ENCODE measurements around the gene MAPK8IP3.
"Not testable (repeated sequence)": the region's sequence is repeated elsewhere in the genome, so short reads cannot be mapped to it uniquely, and the experiment has no call there.

Gene MAPK8IP3

DNA sequence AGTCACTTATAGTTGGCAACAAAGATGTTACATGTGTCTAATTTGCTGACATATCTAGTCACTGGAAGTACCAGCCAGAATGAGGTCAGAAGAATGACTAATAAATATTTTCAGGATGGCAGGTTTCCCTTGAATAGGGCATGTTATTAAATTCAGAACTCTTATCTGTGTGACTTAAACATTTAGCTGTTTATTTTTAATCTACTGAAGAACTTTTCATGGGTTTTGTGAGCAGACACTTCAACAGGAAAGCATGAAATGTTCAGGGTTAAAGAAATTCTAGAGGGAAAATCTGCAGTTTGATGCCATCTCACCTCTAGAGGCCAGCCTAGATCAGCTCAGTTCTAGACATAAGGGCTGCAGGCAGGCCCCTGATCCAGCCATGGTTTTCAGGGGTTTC lies 14.7 kb upstream of the MAPK8IP3 start:
- Mint-ChIP-seq H3K9me3 (no peaks in the 10 kb centered on the region), H3K4me1 (ENCODE audit: low read depth) (peaks cover 12% of the 10 kb centered on the region), H3K27ac (no peak overlapping the region), H3K4me3 (no peak overlapping the region), H3K36me3 (ENCODE audit: low read depth) (peaks cover 71% of the 10 kb centered on the region), H3K27me3 (no peaks in the 10 kb centered on the region)

DNA sequence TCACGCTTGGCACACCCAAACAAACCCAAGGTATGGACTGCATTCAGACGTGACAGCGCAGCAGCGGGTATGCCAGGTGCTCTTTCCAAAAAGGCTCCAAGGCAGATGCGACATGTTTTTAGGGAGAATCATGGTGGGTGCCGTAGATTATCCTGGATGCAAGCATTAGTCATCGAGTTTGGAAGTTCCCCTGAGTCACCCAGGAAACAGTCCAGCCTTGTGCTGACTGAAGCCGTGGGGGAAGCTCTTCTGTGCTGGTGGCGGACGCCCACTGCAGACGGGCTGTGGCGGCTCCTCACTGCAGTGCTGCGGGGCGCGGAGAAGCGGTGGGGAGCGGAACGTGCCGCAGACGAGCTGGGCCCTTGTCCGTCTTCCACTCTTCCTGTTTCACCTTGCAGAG lies 14.0 kb upstream of the MAPK8IP3 start:
- no peak overlapping the region for H3K4me3 Mint-ChIP-seq
- H3K36me3 Mint-ChIP-seq (ENCODE audit: low read depth), result peaks cover 75% of the 10 kb centered on the region
- no peak overlapping the region for H3K27ac Mint-ChIP-seq
- no peaks in the 10 kb centered on the region for H3K27me3 Mint-ChIP-seq
- H3K9me3 Mint-ChIP-seq, result no peaks in the 10 kb centered on the region
- peaks cover 12% of the 10 kb centered on the region for H3K4me1 Mint-ChIP-seq (ENCODE audit: low read depth)

DNA sequence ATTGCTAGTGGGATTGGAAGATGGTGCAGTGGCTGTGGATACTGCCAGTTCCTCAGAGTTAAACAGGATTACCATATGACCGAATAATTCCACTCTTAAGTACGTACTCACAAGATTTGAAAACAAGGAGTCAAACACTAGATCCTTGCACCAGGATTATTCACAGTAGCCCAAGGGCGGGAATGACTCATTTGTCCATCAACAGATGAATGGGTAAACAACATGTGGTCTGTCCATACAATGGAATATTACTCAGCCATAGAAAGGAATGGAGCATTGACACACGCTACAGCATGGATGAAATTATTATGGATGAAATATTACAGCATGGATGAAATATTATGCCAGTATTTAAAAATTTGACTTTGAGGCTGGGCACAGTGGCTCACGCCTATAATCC lies 9.1 kb upstream of the MAPK8IP3 start:
- Mint-ChIP-seq H3K9me3 (no peaks in the 10 kb centered on the region), H3K27ac (no peak overlapping the region), H3K4me3 (no peak overlapping the region), H3K36me3 (ENCODE audit: low read depth) (peaks cover 74% of the 10 kb centered on the region), H3K4me1 (ENCODE audit: low read depth) (no peaks in the 10 kb centered on the region), H3K27me3 (no peaks in the 10 kb centered on the region)

DNA sequence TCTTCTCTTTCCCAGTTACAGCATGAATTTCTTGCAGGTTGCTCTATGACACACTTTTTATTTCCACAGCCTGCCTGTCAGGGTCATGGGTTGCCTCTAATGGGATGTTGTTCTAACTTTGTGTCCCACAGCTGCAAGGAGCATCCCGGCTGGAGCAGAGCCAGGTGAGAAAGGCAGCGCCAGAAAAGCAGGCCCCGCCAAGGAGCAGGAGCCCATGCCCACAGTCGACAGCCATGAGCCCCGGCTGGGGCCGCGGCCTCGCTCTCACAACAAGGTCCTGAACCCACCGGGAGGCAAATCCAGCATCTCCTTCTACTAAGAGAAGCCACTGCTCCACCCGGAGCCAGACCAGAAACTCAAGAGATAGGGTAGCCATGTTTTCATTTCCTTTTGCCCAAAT lies 7.3 kb upstream of the MAPK8IP3 start:
- Mint-ChIP-seq H3K27ac (no peak overlapping the region), H3K4me1 (ENCODE audit: low read depth) (no peaks in the 10 kb centered on the region), H3K9me3 (no peaks in the 10 kb centered on the region), H3K27me3 (no peaks in the 10 kb centered on the region), H3K36me3 (ENCODE audit: low read depth) (peaks cover 71% of the 10 kb centered on the region), H3K4me3 (no peak overlapping the region)

DNA sequence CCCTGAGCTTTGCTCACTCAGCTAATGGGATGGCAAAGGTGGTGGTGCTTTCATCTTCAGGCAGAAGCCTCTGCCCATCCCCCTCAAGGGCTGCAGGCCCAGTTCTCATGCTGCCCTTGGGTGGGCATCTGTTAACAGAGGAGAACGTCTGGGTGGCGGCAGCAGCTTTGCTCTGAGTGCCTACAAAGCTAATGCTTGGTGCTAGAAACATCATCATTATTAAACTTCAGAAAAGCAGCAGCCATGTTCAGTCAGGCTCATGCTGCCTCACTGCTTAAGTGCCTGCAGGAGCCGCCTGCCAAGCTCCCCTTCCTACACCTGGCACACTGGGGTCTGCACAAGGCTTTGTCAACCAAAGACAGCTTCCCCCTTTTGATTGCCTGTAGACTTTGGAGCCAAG lies 5.7 kb upstream of the MAPK8IP3 start:
- no peak overlapping the region for H3K27ac Mint-ChIP-seq
- H3K4me1 Mint-ChIP-seq (ENCODE audit: low read depth), result peaks cover 11% of the 10 kb centered on the region
- no peaks in the 10 kb centered on the region for H3K27me3 Mint-ChIP-seq
- H3K36me3 Mint-ChIP-seq (ENCODE audit: low read depth), result peaks cover 60% of the 10 kb centered on the region
- H3K9me3 Mint-ChIP-seq, result no peaks in the 10 kb centered on the region
- no peak overlapping the region for H3K4me3 Mint-ChIP-seq

DNA sequence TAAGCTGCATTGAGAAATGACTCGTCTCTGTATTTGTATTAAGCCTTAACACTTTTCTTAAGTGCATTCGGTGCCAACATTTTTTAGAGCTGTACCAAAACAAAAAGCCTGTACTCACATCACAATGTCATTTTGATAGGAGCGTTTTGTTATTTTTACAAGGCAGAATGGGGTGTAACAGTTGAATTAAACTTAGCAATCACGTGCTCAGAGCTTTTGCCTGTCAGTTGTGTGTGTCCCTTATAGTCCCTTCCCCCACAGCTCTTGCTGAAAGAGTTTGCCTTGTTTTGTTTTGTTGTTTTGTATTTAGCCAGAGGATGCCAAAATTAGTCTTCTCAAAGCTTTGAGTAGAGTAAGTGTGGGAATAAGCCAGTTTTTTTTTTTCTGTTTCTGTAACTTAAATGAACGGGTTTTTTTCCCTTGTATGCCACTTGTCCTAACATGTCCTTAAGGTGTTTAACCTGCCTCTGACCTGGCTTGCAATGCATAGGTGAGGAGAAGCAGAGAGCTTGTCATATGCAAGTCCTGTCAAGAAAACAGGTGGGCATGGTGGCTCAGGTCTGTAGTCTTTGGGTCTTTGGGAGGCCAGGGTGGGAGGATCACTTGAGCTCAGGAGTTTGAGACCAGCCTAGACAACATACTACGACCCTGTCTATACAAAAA lies 4.6 kb upstream of the MAPK8IP3 start:
- H3K36me3 Mint-ChIP-seq (ENCODE audit: low read depth), result peaks cover 59% of the 10 kb centered on the region

DNA sequence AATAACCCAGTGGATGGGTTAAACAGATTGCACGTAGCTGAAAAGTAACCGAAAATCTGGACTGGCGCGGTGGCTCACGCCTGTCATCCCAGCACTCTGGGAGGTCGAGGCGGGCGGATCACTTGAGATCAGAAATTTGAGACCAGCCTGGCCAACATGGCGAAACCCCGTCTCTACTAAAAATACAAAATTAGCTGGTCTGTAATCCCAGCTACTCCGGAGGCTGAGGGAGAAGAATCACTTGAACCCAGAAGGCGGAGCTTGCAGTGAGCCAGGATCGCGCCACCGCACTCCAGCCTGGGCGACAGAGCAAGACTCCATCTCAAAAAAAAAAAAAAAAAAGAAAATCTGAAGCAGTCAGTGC lies 689 bp upstream of the MAPK8IP3 start:
- Mint-ChIP-seq H3K27ac (peak overlapping the region; percentile 98), H3K36me3 (ENCODE audit: low read depth) (peaks cover 25% of the 10 kb centered on the region), H3K4me1 (ENCODE audit: low read depth) (peaks cover 40% of the 10 kb centered on the region), H3K4me3 (peak overlapping the region; percentile 100)
- not testable (repeated sequence) for H3K27me3 Mint-ChIP-seq, H3K9me3 Mint-ChIP-seq

More for the DNA sequence above, 4.6 kb upstream of the MAPK8IP3 start:
- H3K4me1 Mint-ChIP-seq (ENCODE audit: low read depth), result peaks cover 15% of the 10 kb centered on the region
- no peak overlapping the region for H3K4me3 Mint-ChIP-seq
- H3K27me3 Mint-ChIP-seq, result no peaks in the 10 kb centered on the region
- peak overlapping the region; percentile 5 for H3K27ac Mint-ChIP-seq
- H3K9me3 Mint-ChIP-seq, result no peaks in the 10 kb centered on the region

DNA sequence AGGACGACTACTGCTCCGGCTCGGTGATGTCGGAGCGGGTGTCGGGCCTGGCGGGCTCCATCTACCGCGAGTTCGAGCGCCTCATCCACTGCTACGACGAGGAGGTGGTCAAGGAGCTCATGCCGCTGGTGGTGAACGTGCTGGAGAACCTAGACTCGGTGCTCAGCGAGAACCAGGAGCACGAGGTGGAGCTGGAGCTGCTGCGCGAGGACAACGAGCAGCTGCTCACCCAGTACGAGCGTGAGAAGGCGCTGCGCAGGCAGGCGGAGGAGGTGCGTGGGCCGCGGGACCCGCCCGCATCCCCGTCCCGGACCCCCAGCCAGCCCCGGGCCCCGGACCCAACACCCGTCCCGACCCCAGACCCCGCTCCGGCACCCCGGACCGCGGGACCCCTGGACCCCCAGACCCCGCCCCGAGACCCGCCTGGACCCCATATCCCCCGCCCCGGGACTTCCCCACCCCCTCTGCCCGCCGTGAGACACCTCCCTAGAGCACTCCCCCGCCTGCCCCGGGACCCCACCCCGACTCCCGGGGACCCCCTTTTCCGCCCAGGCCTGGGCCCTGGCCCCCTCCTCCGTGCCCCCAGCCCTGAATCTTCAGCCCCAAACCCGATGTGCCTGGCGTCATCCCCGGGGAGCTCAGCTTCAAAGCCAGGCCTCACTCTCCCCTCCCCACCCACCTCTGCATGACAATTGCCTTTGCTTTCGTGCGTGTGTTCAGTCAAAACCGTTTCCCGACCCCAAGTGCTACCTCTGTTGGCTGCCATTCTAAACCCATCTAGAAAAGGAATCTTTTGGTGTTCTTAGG lies 594 bp downstream of the MAPK8IP3 start:
- Mint-ChIP-seq H3K36me3 (ENCODE audit: low read depth) (peaks cover 17% of the 10 kb centered on the region), H3K9me3 (no peaks in the 10 kb centered on the region), H3K27ac (peak overlapping the region; percentile 88), H3K27me3 (no peaks in the 10 kb centered on the region), H3K4me1 (ENCODE audit: low read depth) (peaks cover 40% of the 10 kb centered on the region), H3K4me3 (peak overlapping the region; percentile 100)

DNA sequence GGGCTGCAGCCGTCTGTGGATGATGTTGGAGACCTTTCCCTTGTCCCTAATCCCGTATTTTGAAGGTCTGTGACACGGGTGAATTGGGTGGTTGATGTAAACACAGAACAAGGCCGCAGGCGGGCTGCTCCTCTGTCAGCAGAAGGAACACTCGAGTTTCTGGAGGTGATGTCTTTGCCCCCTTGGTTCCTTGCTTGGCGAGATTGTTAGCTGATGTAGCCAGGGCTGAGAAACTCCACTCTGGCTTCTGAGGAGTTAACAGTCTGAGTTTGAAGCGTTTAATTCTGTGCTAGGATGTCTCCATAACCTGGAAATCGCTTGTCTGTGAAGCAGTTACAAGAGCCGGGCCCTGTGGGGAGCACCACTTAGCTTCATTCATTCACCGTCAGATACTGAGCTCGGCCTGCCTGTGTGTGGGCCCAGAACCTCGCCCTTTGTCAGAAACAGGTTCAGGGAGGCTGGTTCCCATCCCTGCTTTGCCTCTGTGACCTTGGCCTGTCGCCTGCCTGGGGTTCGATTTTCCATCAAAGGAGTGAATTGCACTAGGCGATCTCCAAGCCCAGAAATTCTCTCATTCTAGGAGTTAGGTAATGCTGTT lies 1.3 kb downstream of the MAPK8IP3 start:
- no peaks in the 10 kb centered on the region for H3K27me3 Mint-ChIP-seq
- H3K9me3 Mint-ChIP-seq, result no peaks in the 10 kb centered on the region
- H3K4me3 Mint-ChIP-seq, result peak overlapping the region; percentile 90
- H3K36me3 Mint-ChIP-seq (ENCODE audit: low read depth), result peaks cover 10% of the 10 kb centered on the region
- peaks cover 40% of the 10 kb centered on the region for H3K4me1 Mint-ChIP-seq (ENCODE audit: low read depth)
- H3K27ac Mint-ChIP-seq, result peak overlapping the region; percentile 88

DNA sequence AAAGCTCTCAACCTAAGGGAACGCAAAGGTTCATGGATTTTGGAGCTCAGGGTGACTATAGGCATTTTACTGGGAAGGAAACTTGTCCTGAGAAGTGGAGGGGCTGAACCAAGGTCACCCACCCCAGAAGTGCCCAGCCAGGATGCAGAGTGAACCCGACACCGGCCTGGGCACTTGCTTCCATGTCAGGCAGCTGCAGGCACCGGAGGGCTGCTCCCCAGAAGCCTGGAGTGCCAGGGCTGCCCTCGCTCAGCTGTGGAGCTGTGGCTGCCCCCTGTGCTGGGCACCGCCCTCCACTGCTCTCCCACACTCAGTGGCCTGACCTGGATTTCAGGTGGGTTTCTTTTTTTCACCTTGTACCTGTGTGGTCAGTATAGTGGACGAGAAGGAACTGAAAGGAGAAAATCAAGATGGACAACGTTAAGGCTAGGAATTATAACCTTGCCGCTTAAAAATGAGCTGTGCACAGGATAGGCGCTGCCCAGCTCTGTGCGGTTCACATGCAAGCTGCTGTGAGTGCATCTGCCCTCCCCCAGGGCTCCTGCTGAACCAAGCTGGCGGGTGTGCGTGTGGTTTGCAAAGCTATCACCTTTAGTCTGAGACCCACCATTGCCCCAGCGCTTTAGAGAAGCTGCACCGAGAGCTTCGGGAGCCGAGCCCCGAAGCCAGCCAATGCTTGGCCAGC lies 2.2 kb downstream of the MAPK8IP3 start:
- Mint-ChIP-seq H3K36me3 (ENCODE audit: low read depth) (peaks cover 3% of the 10 kb centered on the region), H3K9me3 (no peaks in the 10 kb centered on the region), H3K4me3 (peak overlapping the region; percentile 90), H3K27ac (peak overlapping the region; percentile 88), H3K4me1 (ENCODE audit: low read depth) (peaks cover 46% of the 10 kb centered on the region), H3K27me3 (no peaks in the 10 kb centered on the region)

DNA sequence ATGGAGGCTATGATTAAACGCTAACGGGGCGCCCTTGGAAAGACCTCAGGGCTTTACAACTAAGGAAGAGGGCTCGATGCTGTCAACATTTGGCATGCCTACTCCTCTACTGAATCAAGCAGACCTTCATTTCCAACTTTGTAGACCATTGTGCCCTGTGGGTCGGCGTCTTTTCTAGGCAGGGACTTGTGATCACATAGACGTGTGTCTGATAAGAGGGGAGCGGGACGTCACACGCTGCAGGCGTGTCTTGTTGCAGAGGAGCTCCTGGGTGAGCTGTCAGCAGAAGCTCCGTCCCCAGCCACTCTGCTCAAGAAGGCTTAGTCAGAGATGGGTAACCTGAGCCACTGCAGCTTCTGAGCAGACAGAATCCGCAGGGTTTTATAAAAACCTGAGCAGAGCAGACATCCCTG lies 2.8 kb downstream of the MAPK8IP3 start:
- Mint-ChIP-seq H3K27me3 (no peaks in the 10 kb centered on the region), H3K9me3 (no peaks in the 10 kb centered on the region), H3K36me3 (ENCODE audit: low read depth) (no peaks in the 10 kb centered on the region), H3K4me3 (peak overlapping the region; percentile 19), H3K27ac (no peak overlapping the region), H3K4me1 (ENCODE audit: low read depth) (peaks cover 51% of the 10 kb centered on the region)

DNA sequence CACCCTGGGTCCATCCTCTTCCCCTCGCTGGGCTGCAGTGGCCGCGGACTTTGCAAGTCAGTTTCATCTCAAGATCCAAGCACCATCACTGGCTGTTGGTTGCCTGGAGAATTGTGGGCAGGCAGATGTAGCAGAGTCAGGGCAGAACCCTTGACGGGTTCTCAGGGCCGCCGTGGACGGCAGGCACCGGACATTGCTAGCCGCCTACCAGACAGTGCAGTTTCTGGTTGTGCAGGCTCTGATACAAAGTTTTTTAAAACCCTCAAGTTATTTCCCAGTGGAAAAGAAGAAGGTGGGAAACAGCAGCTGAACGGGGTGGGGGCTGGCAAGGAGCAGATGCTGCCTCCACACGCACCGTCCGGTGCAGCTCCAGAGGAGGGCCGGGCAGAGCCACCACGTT lies 3.4 kb downstream of the MAPK8IP3 start:
- Mint-ChIP-seq H3K9me3 (no peaks in the 10 kb centered on the region), H3K4me1 (ENCODE audit: low read depth) (peaks cover 53% of the 10 kb centered on the region), H3K36me3 (ENCODE audit: low read depth) (no peaks in the 10 kb centered on the region), H3K27me3 (no peaks in the 10 kb centered on the region), H3K4me3 (no peak overlapping the region), H3K27ac (peak overlapping the region; percentile 26)

DNA sequence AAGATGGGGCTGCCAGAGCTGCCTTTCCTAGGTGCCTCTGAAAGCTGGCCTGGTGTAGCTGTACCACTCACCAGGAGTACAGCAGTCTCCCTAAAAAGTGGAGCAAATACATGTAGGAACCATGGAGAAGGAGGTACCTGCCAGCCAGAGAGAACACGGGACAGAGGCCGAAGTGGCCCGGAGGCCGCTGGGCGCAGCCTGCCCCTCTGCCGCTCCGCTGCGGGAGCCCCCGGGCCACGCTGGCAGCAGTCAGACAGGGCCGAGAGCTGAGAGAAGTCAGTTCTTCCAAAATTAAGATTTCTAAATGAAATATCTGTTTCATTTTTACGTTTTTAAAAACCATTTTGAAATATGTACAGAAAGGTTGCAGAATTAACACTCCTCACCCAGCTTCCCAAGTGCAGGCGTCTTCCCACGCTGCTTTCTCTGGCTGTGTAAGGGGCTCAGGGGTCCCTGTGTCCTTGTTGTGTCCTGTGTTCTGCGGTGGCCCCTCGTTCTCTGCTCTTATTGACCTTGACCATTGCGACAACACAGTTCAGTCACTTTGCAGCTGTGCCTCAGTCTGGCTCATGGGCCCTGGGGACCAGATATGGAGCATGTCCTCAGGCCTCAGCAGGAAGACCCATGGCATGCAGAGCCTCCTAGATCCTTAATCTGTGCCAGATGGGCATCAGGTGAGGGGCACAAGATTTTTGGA lies 5.0 kb downstream of the MAPK8IP3 start:
- H3K4me3 Mint-ChIP-seq, result no peak overlapping the region
- no peaks in the 10 kb centered on the region for H3K9me3 Mint-ChIP-seq
- no peaks in the 10 kb centered on the region for H3K27me3 Mint-ChIP-seq
- peak overlapping the region; percentile 52 for H3K27ac Mint-ChIP-seq
- H3K4me1 Mint-ChIP-seq (ENCODE audit: low read depth), result peaks cover 46% of the 10 kb centered on the region
- H3K36me3 Mint-ChIP-seq (ENCODE audit: low read depth), result peaks cover 4% of the 10 kb centered on the region

DNA sequence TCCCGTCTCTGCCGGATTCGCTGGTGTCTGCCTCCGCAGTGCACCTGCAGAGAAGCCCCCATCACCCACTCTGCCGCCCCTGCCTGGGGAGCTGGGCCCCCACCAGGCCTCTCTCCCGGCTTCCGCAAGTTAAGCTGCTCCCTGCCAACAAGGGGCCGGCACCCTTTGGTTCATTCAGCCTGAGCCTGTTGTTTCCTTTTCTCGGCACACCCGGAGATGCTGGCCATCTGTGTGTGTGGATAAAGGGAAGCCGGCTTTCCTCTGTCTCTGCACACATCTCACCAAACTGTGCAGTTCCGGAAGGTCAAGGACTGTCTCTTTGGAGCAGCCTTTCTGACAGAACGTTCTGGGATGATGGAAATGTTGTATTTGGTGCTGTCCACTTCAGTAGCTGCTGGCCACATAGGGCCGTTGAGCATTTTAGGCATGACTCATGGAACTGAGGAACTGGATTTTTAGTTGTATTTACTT lies 6.8 kb downstream of the MAPK8IP3 start:
- Mint-ChIP-seq H3K9me3 (no peaks in the 10 kb centered on the region), H3K4me1 (ENCODE audit: low read depth) (peaks cover 46% of the 10 kb centered on the region), H3K27ac (peak overlapping the region; percentile 3), H3K27me3 (no peaks in the 10 kb centered on the region), H3K36me3 (ENCODE audit: low read depth) (peaks cover 4% of the 10 kb centered on the region), H3K4me3 (no peak overlapping the region)
